PFSK-1 (cell line): ENCODE data around the gene TLR10.

Experiments
- FOXP2 ChIP-seq: optimal IDR thresholded peaks from 2 replicates; pipeline ENCODE3; 2011; ENCODE audit warnings: borderline replicate concordance, control low read depth, inconsistent platforms; ENCODE audit not compliant: insufficient read depth; ENCODE audit errors: extremely low read length, extremely low read depth
- POLR2AphosphoS5 ChIP-seq: IDR thresholded peaks from 2 replicates; pipeline ENCODE4 v1.6.1; 2012; ENCODE audit warnings: low read depth, mild to moderate bottlenecking, control low read depth, low read length, moderate library complexity
- REST ChIP-seq, 2 experiments: IDR thresholded peaks; 2 replicates each; pipeline versions ENCODE4 v1.6.1 to v1.8.0; 2011 to 2012; ENCODE audit warnings: low read depth in 2 of 2, low read length in 2 of 2, control low read depth in 1 of 2, inconsistent platforms in 1 of 2, mild to moderate bottlenecking in 1 of 2, moderate library complexity in 1 of 2; ENCODE audit not compliant: insufficient read depth in 1 of 2
- SIN3A ChIP-seq: IDR thresholded peaks from 2 replicates; pipeline ENCODE4 v1.6.1; 2012; ENCODE audit warnings: mild to moderate bottlenecking, low read length, moderate library complexity, borderline replicate concordance; ENCODE audit not compliant: insufficient read depth
- TAF1 ChIP-seq: IDR thresholded peaks from 2 replicates; pipeline ENCODE4 v1.6.1; 2012; ENCODE audit warnings: low read length, control low read depth, borderline replicate concordance; ENCODE audit not compliant: insufficient read depth

TLR10 gene

GRCh38 chr4:38800366-38800765 lies 17.6 kb upstream of the TLR10 start:
- TF ChIP-seq SIN3A (no peak), REST (IDR thresholded peaks at IDR 0.05; ENCODE audit: insufficient read depth in 1 of 2, low read depth in 2 of 2, low read length in 2 of 2) (no peak), TAF1 (no peak), FOXP2 (no peak), POLR2AphosphoS5 (no peak)

- no peak for TF ChIP-seq SIN3A
- no peak for TF ChIP-seq REST (IDR thresholded peaks at IDR 0.05; ENCODE audit: insufficient read depth in 1 of 2, low read depth in 2 of 2, low read length in 2 of 2)
Observed at GRCh38 chr4:38795087-38795486, 12.3 kb upstream of the TLR10 start.

GRCh38 chr4:38794051-38794450 lies 11.3 kb upstream of the TLR10 start:
- TF ChIP-seq FOXP2: no peak
- TF ChIP-seq TAF1: no peak
- TF ChIP-seq POLR2AphosphoS5: no peak
- TF ChIP-seq REST (IDR thresholded peaks at IDR 0.05; ENCODE audit: insufficient read depth in 1 of 2, low read depth in 2 of 2, low read length in 2 of 2): no peak

GRCh38 chr4:38791010-38791409 lies 8.2 kb upstream of the TLR10 start:
- TF ChIP-seq FOXP2 (no peak), POLR2AphosphoS5 (no peak), REST (IDR thresholded peaks at IDR 0.05; ENCODE audit: insufficient read depth in 1 of 2, low read depth in 2 of 2, low read length in 2 of 2) (no peak), SIN3A (no peak), TAF1 (no peak)

- no peak for TF ChIP-seq TAF1
- TF ChIP-seq FOXP2: no peak
- no peak for TF ChIP-seq SIN3A
- TF ChIP-seq POLR2AphosphoS5: no peak
- no peak for TF ChIP-seq REST (IDR thresholded peaks at IDR 0.05; ENCODE audit: insufficient read depth in 1 of 2, low read depth in 2 of 2, low read length in 2 of 2)
Observed at GRCh38 chr4:38788317-38788716, 5.5 kb upstream of the TLR10 start.
